PC-3 (cell line): ENCODE results near the gene ERBB4. TPM values are rescaled to one million over a fixed set of nuclear protein-coding genes. Genes with fewer than 3 reads are reported as not detected.

Experiments
- ATAC-seq: fragments of 200-7000 bp; cut with Tn5 transposase; 2 replicates; pipeline ENCODE4 v1.9.1; 2020; ENCODE audit warnings: mild to moderate bottlenecking, moderate library complexity
- BruUV-seq: library from RNA; stranded (reverse); fragments of 400-500 nt; replicated peaks from 2 replicates; lab custom pipeline; 2021; lab: Mats Ljungman, UMichigan
- CTCF ChIA-PET: fragments of 300-600 bp; sonication (Branson Sonifier 250); formaldehyde crosslinking; loops from one replicate; lab custom pipeline; 2022; ENCODE audit warnings: antibody characterized with exemption; lab: Charles Lee
- POLR2A ChIA-PET: fragments of 300-600 bp; sonication (Branson Sonifier 250); formaldehyde crosslinking; loops from one replicate; lab custom pipeline; 2022; ENCODE audit warnings: antibody characterized with exemption; ENCODE audit not compliant: unreplicated experiment; lab: Charles Lee
- DNase-seq: peaks from one replicate; pipeline ENCODE4 v3.0.0-alpha.2; 2015
- H2AFZ ChIP-seq: fragments of 300-600 bp; sonication (generic); 2 replicates; pipeline ENCODE4 v1.6.0; 2016; ENCODE audit warnings: antibody characterized with exemption, low read length
- H3F3A ChIP-seq: fragments of 300-600 bp; sonication (generic); one replicate; pipeline ENCODE4 v1.6.0; 2017; ENCODE audit warnings: antibody characterized with exemption, low read length, control low read depth, mild to moderate bottlenecking; ENCODE audit not compliant: unreplicated experiment
- H3K27ac ChIP-seq: fragments of 300-600 bp; sonication (generic); 2 replicates; pipeline ENCODE4 v1.5.1; 2016; ENCODE audit warnings: mild to moderate bottlenecking, low read length
- H3K27me3 ChIP-seq: fragments of 300-600 bp; sonication (generic); 2 replicates; pipeline ENCODE4 v1.6.1; 2016; ENCODE audit warnings: low read length, mixed read lengths
- H3K36me3 ChIP-seq: fragments of 300-600 bp; sonication (generic); 2 replicates; pipeline ENCODE4 v1.6.1; 2016; ENCODE audit warnings: low read depth, mixed run types, low read length, mixed read lengths
- H3K4me1 ChIP-seq: fragments of 300-600 bp; sonication (generic); 2 replicates; pipeline ENCODE4 v1.5.1; 2016; ENCODE audit warnings: low read length; ENCODE audit not compliant: insufficient read depth
- H3K4me2 ChIP-seq: fragments of 300-600 bp; sonication (generic); 2 replicates; pipeline ENCODE4 v1.6.0; 2016; ENCODE audit warnings: low read length
- H3K4me3 ChIP-seq: fragments of 300-600 bp; sonication (generic); 2 replicates; pipeline ENCODE4 v1.5.1; 2016; ENCODE audit warnings: mild to moderate bottlenecking, low read length, mixed read lengths
- H3K79me2 ChIP-seq: fragments of 300-600 bp; sonication (generic); 2 replicates; pipeline ENCODE4 v1.6.1; 2017; ENCODE audit warnings: low read length, mixed read lengths
- H3K9ac ChIP-seq: fragments of 300-600 bp; sonication (generic); 2 replicates; pipeline ENCODE4 v1.6.0; 2016; ENCODE audit warnings: mild to moderate bottlenecking, low read length
- H3K9me2 ChIP-seq: fragments of 300-600 bp; sonication (generic); replicated peaks from 2 replicates; pipeline ENCODE4 v1.6.1; 2016; ENCODE audit warnings: mixed run types, low read length, mixed read lengths
- H3K9me3 ChIP-seq: fragments of 300-600 bp; sonication (generic); 2 replicates; pipeline ENCODE4 v1.6.1; 2016; ENCODE audit warnings: low read length, mixed read lengths
- H4K20me1 ChIP-seq: fragments of 300-600 bp; sonication (generic); 2 replicates; pipeline ENCODE4 v1.6.1; 2016; ENCODE audit warnings: low read length, mixed read lengths
- EZH2 ChIP-seq: fragments of 300-600 bp; sonication (generic); IDR thresholded peaks from one replicate; pipeline ENCODE4 v1.6.1; 2017; ENCODE audit warnings: antibody characterized with exemption, mild to moderate bottlenecking, low read length; ENCODE audit not compliant: unreplicated experiment
- EZH2phosphoT487 ChIP-seq: fragments of 300-600 bp; sonication (generic); IDR thresholded peaks from 2 replicates; pipeline ENCODE4 v1.6.1; 2018; ENCODE audit warnings: mild to moderate bottlenecking, antibody characterized with exemption, low read length, borderline replicate concordance
- intact Hi-C: fragments of 100-400 bp; cut with micrococcal nuclease; formaldehyde crosslinking; loops from 2 replicates; pipeline ENCODE4 v1.9.0; 2023
- total RNA-seq: library from RNA; depleted of rRNA; stranded (reverse); fragments of >200 nt; gene quantifications from 2 replicates; pipeline ENCODE4 v1.2.3, GENCODE V29; 2014
- TF ChIP-seq, protein P1 (sequence below): fragments of 300-600 bp; sonication (generic); conservative IDR thresholded peaks from 2 replicates; pipeline ENCODE4 v1.5.1; 2017; ENCODE audit warnings: antibody characterized with exemption, low read depth, mild to moderate bottlenecking, low read length

The ERBB4 gene
- total RNA-seq, 1 experiment from 2014 or later = under 0.01 TPM

DNA sequence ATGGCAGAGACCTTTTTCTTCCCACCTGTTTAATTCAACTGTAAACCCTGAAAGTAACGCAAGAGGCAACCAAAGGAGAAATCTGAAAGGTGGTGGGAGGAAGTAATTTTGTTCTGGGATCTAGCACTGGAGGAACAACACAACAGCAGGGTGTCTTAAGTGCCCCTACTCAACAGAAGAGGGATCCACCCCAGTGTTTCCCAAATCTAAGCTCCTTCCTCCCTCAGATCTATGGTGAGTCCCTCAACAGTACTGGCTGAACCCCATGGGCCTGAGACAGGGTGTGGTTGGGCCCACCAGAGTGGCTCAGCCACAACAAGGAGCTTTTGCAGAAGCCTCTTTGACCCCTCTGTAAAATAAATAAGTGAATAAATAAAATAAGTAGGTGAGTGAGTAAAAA is 790.3 kb downstream of the ERBB4 start:
- ATAC-seq = no peak
- no peak for TF ChIP-seq EZH2

DNA sequence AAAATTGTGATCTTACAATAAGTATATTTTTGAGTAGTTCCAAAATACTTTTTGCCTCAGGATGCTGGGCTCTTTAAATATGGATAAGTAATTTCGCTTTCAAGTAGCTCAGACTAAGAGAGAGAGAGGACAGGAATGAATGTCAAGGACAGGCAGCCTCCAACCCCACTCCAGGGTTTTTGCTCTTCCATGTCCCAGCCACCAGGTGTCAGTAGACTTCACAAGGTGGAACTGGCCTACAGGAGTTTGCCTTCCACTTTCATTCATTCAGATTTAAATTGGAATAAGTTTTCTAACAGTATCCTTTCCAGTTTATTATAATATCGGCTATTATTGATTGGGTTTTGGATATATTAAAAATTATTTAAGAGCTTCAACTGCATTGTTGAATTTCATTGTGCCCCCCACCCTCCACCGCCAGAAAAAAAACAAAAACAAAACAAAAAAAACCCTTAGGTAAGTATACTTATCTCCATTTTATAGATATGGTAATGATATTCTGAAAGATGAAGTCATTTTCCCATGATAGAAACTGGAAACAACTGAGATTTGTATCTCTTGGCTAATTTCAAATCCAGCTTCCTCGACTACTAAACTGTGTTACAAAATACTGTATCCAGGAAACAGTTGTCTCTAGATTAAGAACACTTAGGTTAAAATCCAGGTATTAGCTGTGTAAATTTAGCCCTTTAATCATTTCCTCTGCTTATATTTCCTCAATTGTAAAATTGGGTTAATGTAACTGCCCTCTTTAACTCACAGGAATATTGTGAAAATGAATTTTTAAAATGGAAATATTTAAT is 793.1 kb downstream of the ERBB4 start:
- Histone ChIP-seq H3K9ac (no peak overlapping the region), H3K4me3 (no peak overlapping the region), H3K4me2 (no peak overlapping the region), H2AFZ (no peak overlapping the region), H3K27ac (no peak overlapping the region), H3K36me3 (no peaks in the 10 kb centered on the region), H4K20me1 (no peaks in the 10 kb centered on the region), H3K79me2 (no peaks in the 10 kb centered on the region), H3K9me3 (no peaks in the 10 kb centered on the region), H3K27me3 (no peaks in the 10 kb centered on the region), H3K9me2 (no peaks in the 10 kb centered on the region), H3K4me1 (no peaks in the 10 kb centered on the region), H3F3A (no peaks in the 10 kb centered on the region)
- no TSS peak for BruUV-seq
- DNase-seq (peak; percentile 75), ATAC-seq (peak; percentile 78)
- TF ChIP-seq, protein P1, sequence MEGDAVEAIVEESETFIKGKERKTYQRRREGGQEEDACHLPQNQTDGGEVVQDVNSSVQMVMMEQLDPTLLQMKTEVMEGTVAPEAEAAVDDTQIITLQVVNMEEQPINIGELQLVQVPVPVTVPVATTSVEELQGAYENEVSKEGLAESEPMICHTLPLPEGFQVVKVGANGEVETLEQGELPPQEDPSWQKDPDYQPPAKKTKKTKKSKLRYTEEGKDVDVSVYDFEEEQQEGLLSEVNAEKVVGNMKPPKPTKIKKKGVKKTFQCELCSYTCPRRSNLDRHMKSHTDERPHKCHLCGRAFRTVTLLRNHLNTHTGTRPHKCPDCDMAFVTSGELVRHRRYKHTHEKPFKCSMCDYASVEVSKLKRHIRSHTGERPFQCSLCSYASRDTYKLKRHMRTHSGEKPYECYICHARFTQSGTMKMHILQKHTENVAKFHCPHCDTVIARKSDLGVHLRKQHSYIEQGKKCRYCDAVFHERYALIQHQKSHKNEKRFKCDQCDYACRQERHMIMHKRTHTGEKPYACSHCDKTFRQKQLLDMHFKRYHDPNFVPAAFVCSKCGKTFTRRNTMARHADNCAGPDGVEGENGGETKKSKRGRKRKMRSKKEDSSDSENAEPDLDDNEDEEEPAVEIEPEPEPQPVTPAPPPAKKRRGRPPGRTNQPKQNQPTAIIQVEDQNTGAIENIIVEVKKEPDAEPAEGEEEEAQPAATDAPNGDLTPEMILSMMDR = peak; percentile 87
- no peak for TF ChIP-seq EZH2phosphoT487
- POLR2A ChIA-PET = no interaction called here
- CTCF ChIA-PET = no interaction called here
- intact Hi-C loops = loop anchor here (1.0 to 10.0 kb wide), 10 partner anchors 77 to 822 kb away; no protein-coding TSS in a partner anchor

More for the DNA sequence above, 790.3 kb downstream of the ERBB4 start:
- Histone ChIP-seq H3K9me3 (no peaks in the 10 kb centered on the region), H3K4me3 (no peak overlapping the region), H3K36me3 (no peaks in the 10 kb centered on the region), H3K27me3 (no peaks in the 10 kb centered on the region), H3K9ac (no peak overlapping the region), H4K20me1 (no peaks in the 10 kb centered on the region), H3K4me1 (no peaks in the 10 kb centered on the region), H3K79me2 (no peaks in the 10 kb centered on the region), H3F3A (no peaks in the 10 kb centered on the region), H3K27ac (no peak overlapping the region), H2AFZ (no peak overlapping the region), H3K4me2 (no peak overlapping the region), H3K9me2 (no peaks in the 10 kb centered on the region)
- DNase-seq = no peak
- POLR2A ChIA-PET = no interaction called here
- intact Hi-C loops = loop anchor here (5.0 to 10.0 kb wide), 8 partner anchors 74 to 819 kb away; no protein-coding TSS in a partner anchor
- CTCF ChIA-PET = no interaction called here
- no TSS peak for BruUV-seq

DNA sequence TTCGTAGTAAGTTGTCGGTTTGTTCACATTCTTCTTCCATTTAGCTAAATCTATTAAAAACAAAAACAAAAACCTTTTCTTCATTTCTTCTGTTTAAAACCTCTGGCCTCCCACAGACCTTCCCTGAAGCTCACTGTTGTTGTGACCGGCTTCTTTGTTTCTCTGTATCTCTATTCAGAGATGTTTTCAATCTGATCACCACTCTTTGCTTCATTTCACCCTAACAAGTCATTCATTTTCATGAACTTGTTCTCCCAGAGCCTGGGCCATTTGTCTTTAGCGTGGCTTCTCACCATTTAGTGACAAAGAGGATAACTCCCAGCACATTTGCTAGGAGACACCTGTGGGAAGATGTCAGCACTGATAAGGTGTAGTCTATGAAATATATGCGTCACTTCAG is 794.2 kb downstream of the ERBB4 start:
- H3K36me3 ChIP-seq = no peaks in the 10 kb centered on the region
- ChIA-PET POLR2A (no interaction called here), CTCF (no interaction called here)
- H3K4me3 ChIP-seq = no peak overlapping the region
- no peaks in the 10 kb centered on the region for H3K9me3 ChIP-seq
- BruUV-seq = no TSS peak
- H3K4me1 ChIP-seq = no peaks in the 10 kb centered on the region
- ATAC-seq (no peak), DNase-seq (no peak)
- no peaks in the 10 kb centered on the region for H3K9me2 ChIP-seq
- TF ChIP-seq EZH2 = no peak
- TF ChIP-seq, protein P1 = no peak
- TF ChIP-seq EZH2phosphoT487 = no peak
- H4K20me1 ChIP-seq = no peaks in the 10 kb centered on the region
- intact Hi-C loops = loop anchor here (2.0 to 10.0 kb wide), 3 partner anchors 134 to 290 kb away; no protein-coding TSS in a partner anchor
- no peaks in the 10 kb centered on the region for H3K79me2 ChIP-seq
- no peaks in the 10 kb centered on the region for H3K27me3 ChIP-seq
- H3K27ac ChIP-seq = no peak overlapping the region
- no peaks in the 10 kb centered on the region for H3F3A ChIP-seq
- H3K9ac ChIP-seq = no peak overlapping the region
- no peak overlapping the region for H2AFZ ChIP-seq
- H3K4me2 ChIP-seq = no peak overlapping the region
